ENCODE data around the gene COX4I1.

Gene COX4I1

GRCh38 chr16:85851034-85851785 lies 51.7 kb downstream of the COX4I1 start:
- Histone ChIP-seq H4K20me1 (no peaks in the 10 kb centered on the region), H3K27me3 (no peaks in the 10 kb centered on the region), H3K9me3 (replicated peaks in 1 of 11) (peaks cover 0 to 19% (median 8%) of the 10 kb centered on the region in 11 experiments; a peak in 14 of 22 replicates), H3K27ac (peak overlapping the region; percentile 69 to 99 (median 97); a peak in 21 of 22 replicates), H3K4me3 (0 out of 20 replicates have a peak overlapping the region, but pooled peaks of 1 of the 10 experiments have one; percentile 1), H3K9ac (peak overlapping the region in 8 of 11 experiments; percentile 39 to 92 (median 76); a peak in 12 of 22 replicates), H3K4me2 (peak overlapping the region; percentile 40 to 94 (median 84)), H3K4me1 (peaks cover 66 to 100% (median 99%) of the 10 kb centered on the region in 10 experiments), H3K36me3 (0 out of 22 replicates have a peak, but pooled peaks cover 0 to 13% (median 0%) of the 10 kb centered on the region in 11 experiments)
- no peak for TF ChIP-seq Cebpa-rat (IDR thresholded peaks at IDR 0.05)

DNA sequence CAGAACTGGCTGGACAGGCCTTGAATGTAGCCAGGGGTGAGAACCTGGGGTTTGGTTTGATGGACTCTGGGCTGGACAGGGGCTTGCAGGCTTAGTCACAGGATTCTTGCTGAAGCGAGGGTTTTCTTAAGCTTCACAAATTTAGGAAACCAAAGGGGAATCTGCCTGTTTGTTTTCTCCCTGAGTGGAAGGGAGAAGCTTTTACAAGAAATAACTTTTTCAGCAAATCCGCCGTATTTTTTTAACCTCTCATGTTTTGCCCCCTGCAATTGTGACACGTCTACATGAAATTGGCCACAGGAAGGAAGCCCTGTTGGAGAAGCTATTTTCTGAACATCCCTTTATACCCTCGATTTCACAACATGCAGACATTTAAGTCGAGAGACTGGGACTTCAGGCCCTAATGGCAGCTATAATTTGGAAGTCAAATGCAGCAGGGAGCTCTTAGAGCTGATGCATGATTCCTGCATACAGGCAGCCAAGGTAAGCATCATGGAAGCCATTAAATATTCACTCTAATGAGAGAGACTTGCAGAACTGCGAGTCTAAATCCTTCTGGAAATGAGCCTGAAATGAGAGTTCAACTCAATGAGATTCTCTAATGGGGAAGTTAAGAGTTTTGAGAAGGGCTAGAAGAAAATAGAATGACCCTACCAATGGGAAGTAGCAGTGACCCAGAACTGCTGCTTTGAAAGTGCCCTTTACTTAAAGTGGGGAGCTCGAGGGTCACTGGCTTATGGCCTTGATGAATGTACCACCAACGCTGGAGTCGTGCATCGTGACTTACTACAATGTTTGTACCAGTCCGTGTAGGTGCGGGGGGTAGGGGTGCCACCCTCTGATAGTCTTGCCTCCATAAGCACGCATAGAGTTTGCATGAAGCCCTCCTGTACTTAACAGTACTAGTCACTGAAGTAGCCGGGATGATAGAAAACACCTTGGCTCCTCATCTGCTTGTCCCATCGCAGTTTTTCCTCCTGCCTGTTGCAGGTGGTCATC lies 54.4 kb downstream of the COX4I1 start:
- no peaks in the 10 kb centered on the region for H4K20me1 ChIP-seq
- peaks cover 0 to 14% (median 0%) of the 10 kb centered on the region in 11 experiments; a peak in 1 of 22 replicates for H3K36me3 ChIP-seq
- peak overlapping the region; percentile 59 to 92 (median 83); a peak in 21 of 22 replicates for H3K9ac ChIP-seq
- H3K27ac ChIP-seq: peak overlapping the region; percentile 69 to 99 (median 97)
- peaks cover 0 to 18% (median 8%) of the 10 kb centered on the region in 11 experiments; a peak in 14 of 22 replicates for H3K9me3 ChIP-seq (replicated peaks in 1 of 11)
- no peaks in the 10 kb centered on the region for H3K27me3 ChIP-seq
- peak; percentile 77 to 99 (median 97) for TF ChIP-seq Cebpa-rat (IDR thresholded peaks at IDR 0.05)
- peak overlapping the region in 8 of 10 experiments; percentile 1 to 52 (median 26); a peak in 14 of 20 replicates for H3K4me3 ChIP-seq
- peak overlapping the region; percentile 72 to 94 (median 84) for H3K4me2 ChIP-seq
- peaks cover 54 to 100% (median 99%) of the 10 kb centered on the region in 10 experiments for H3K4me1 ChIP-seq

DNA sequence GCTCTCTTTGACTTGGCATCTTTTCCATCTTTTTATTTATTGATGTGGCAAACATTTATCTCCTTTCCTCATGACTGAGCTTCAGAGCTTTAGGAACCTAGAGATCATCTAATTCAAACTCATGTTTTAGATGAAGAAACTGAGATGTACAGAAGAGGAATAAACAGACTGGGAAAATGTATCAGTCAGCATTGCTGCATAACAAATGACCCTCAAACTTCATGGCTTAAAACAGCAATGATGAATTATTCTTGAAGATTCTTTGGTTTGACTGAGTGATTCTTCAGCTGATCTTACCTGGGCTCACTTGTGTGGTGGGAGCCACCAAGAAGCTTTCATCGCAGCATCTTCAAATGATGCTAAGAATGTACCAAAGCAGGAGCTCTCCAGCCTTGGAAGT lies 55.4 kb downstream of the COX4I1 start:
- peaks cover 65 to 100% (median 99%) of the 10 kb centered on the region in 10 experiments for H3K4me1 ChIP-seq
- no peaks in the 10 kb centered on the region for H4K20me1 ChIP-seq
- peak overlapping the region; percentile 59 to 92 (median 83); a peak in 19 of 22 replicates for H3K9ac ChIP-seq
- H3K27me3 ChIP-seq: no peaks in the 10 kb centered on the region
- H3K4me2 ChIP-seq: peak overlapping the region; percentile 72 to 94 (median 84)
- peaks cover 0 to 14% (median 0%) of the 10 kb centered on the region in 11 experiments; a peak in 1 of 22 replicates for H3K36me3 ChIP-seq
- peak overlapping the region in 7 of 10 experiments; percentile 1 to 52 (median 33); a peak in 13 of 20 replicates for H3K4me3 ChIP-seq
- H3K9me3 ChIP-seq (replicated peaks in 1 of 11): peaks cover 0 to 18% (median 8%) of the 10 kb centered on the region in 11 experiments; a peak in 14 of 22 replicates
- peak overlapping the region; percentile 69 to 99 (median 97) for H3K27ac ChIP-seq
- TF ChIP-seq Cebpa-rat (IDR thresholded peaks at IDR 0.05): no peak

GRCh38 chr16:85856079-85856478 lies 56.6 kb downstream of the COX4I1 start:
- no peak for TF ChIP-seq Cebpa-rat (IDR thresholded peaks at IDR 0.05)
- Histone ChIP-seq H3K4me3 (peak overlapping the region in 5 of 10 experiments; percentile 9 to 45 (median 18); a peak in 5 of 20 replicates), H3K36me3 (peaks cover 0 to 14% (median 0%) of the 10 kb centered on the region in 11 experiments; a peak in 1 of 22 replicates), H3K9ac (peak overlapping the region in 9 of 11 experiments; percentile 10 to 68 (median 54); a peak in 13 of 22 replicates), H4K20me1 (no peaks in the 10 kb centered on the region), H3K27ac (peak overlapping the region; percentile 49 to 99 (median 97); a peak in 21 of 22 replicates), H3K27me3 (no peaks in the 10 kb centered on the region), H3K4me1 (peaks cover 64 to 100% (median 99%) of the 10 kb centered on the region in 10 experiments), H3K4me2 (peak overlapping the region in 10 of 11 experiments; percentile 13 to 93 (median 83); a peak in 19 of 22 replicates), H3K9me3 (replicated peaks in 1 of 11) (peaks cover 0 to 18% (median 8%) of the 10 kb centered on the region in 11 experiments; a peak in 14 of 22 replicates)

DNA sequence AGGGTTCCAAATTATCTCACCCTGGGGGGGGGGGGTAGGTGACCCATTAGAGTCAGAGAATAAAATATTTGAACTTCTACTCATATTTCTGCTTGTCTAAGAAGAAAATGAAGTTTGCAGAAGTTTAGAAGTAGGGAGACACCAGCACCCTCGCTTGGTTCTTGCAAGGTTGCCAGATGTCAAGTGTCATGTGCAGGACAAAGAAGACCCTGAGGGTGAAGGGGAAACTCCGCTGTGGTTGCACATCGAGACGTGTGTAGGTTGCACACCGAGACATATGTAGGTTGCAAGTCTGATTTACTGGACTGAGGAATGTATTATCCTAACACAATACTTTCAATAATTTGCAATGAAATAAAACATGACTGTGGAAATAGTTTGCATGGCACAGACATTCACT lies 57.1 kb downstream of the COX4I1 start:
- Histone ChIP-seq H3K4me1 (peaks cover 59 to 100% (median 98%) of the 10 kb centered on the region in 10 experiments), H3K4me2 (peak overlapping the region in 10 of 11 experiments; percentile 13 to 93 (median 83); a peak in 19 of 22 replicates), H3K27ac (peak overlapping the region; percentile 49 to 99 (median 97); a peak in 21 of 22 replicates), H3K9me3 (replicated peaks in 1 of 11) (peaks cover 0 to 18% (median 8%) of the 10 kb centered on the region in 11 experiments; a peak in 14 of 22 replicates), H3K27me3 (no peaks in the 10 kb centered on the region), H3K4me3 (peak overlapping the region in 3 of 10 experiments; percentile 17 to 45 (median 25); a peak in 1 of 20 replicates), H3K36me3 (peaks cover 0 to 14% (median 0%) of the 10 kb centered on the region in 11 experiments; a peak in 1 of 22 replicates), H3K9ac (peak overlapping the region in 6 of 11 experiments; percentile 30 to 68 (median 56); a peak in 10 of 22 replicates), H4K20me1 (no peaks in the 10 kb centered on the region)
- no peak for TF ChIP-seq Cebpa-rat (IDR thresholded peaks at IDR 0.05)
